ENCODE results near the gene RAB40B.

- TF ChIP-seq, protein P1, sequence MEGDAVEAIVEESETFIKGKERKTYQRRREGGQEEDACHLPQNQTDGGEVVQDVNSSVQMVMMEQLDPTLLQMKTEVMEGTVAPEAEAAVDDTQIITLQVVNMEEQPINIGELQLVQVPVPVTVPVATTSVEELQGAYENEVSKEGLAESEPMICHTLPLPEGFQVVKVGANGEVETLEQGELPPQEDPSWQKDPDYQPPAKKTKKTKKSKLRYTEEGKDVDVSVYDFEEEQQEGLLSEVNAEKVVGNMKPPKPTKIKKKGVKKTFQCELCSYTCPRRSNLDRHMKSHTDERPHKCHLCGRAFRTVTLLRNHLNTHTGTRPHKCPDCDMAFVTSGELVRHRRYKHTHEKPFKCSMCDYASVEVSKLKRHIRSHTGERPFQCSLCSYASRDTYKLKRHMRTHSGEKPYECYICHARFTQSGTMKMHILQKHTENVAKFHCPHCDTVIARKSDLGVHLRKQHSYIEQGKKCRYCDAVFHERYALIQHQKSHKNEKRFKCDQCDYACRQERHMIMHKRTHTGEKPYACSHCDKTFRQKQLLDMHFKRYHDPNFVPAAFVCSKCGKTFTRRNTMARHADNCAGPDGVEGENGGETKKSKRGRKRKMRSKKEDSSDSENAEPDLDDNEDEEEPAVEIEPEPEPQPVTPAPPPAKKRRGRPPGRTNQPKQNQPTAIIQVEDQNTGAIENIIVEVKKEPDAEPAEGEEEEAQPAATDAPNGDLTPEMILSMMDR (IDR thresholded peaks at IDR 0.05): no peak
- no peak for TF ChIP-seq POLR2A (IDR thresholded peaks at IDR 0.05)
Measured at GRCh38 chr17:82663381-82664275, 34.9 kb downstream of the RAB40B start.

Data from right lobe of liver (tissue), 4 donors.